Astrocyte (in vitro differentiated cells and primary cell): ENCODE measurements around the gene NR1H3. TPM values are rescaled to one million over a fixed set of nuclear protein-coding genes. Genes with fewer than 3 reads are reported as not detected.

Source experiments
- DNase-seq: peaks from one replicate; pipeline ENCODE4 v3.0.0-alpha.2; 2010; ENCODE audit warnings: low read depth
- FAIRE-seq: peaks from 2 replicates; lab custom pipeline; 2011; peaks lifted over from hg19 to GRCh38; lab: Jason Lieb, UNC
- H2AFZ ChIP-seq: 2 replicates; pipeline ENCODE4 v1.6.0; 2012; ENCODE audit warnings: low read depth, low read length, inconsistent platforms
- H3K27ac ChIP-seq: 2 replicates; pipeline ENCODE4 v1.5.1; 2011; ENCODE audit warnings: low read depth, low read length, inconsistent platforms
- H3K27me3 ChIP-seq: 2 replicates; pipeline ENCODE4 v1.6.0; 2011; ENCODE audit warnings: low read length, inconsistent platforms; ENCODE audit not compliant: insufficient read depth
- H3K36me3 ChIP-seq: 2 replicates; pipeline ENCODE4 v1.5.1; 2011; ENCODE audit warnings: low read length, inconsistent platforms; ENCODE audit not compliant: insufficient read depth
- H3K4me1 ChIP-seq: 2 replicates; pipeline ENCODE4 v1.5.1; 2011; ENCODE audit warnings: low read length, inconsistent platforms; ENCODE audit not compliant: insufficient read depth
- H3K4me2 ChIP-seq: 2 replicates; pipeline ENCODE4 v1.6.0; 2012; ENCODE audit warnings: low read length, inconsistent platforms
- H3K4me3 ChIP-seq: 2 replicates; pipeline ENCODE4 v1.5.1; 2011; ENCODE audit warnings: low read depth, mild to moderate bottlenecking, low read length, inconsistent platforms; ENCODE audit not compliant: insufficient read depth
- H3K79me2 ChIP-seq: 2 replicates; pipeline ENCODE4 v1.6.0; 2012; ENCODE audit warnings: mild to moderate bottlenecking, low read length, inconsistent platforms; ENCODE audit not compliant: insufficient read depth
- H3K9ac ChIP-seq: 2 replicates; pipeline ENCODE4 v1.6.0; 2012; ENCODE audit warnings: mild to moderate bottlenecking, low read length, inconsistent platforms
- H3K9me3 ChIP-seq: 2 replicates; pipeline ENCODE4 v1.5.1; 2012; ENCODE audit warnings: low read depth, mild to moderate bottlenecking, low read length, inconsistent platforms; ENCODE audit not compliant: insufficient read depth
- H4K20me1 ChIP-seq: 2 replicates; pipeline ENCODE4 v1.6.0; 2012; ENCODE audit warnings: low read length, inconsistent platforms; ENCODE audit not compliant: insufficient read depth
- H3K27ac Mint-ChIP-seq: one replicate; pipeline ENCODE4 v1.8.0; 2021; ENCODE audit warnings: mild to moderate bottlenecking, mixed read lengths; ENCODE audit not compliant: unreplicated experiment
- H3K27me3 Mint-ChIP-seq: one replicate; pipeline ENCODE4 v1.8.0; 2021; ENCODE audit warnings: low read depth, mixed read lengths; ENCODE audit not compliant: unreplicated experiment
- H3K36me3 Mint-ChIP-seq: one replicate; pipeline ENCODE4 v1.8.0; 2021; ENCODE audit warnings: low read depth, mixed read lengths; ENCODE audit not compliant: unreplicated experiment
- H3K4me1 Mint-ChIP-seq: one replicate; pipeline ENCODE4 v1.8.0; 2021; ENCODE audit warnings: low read depth, mixed read lengths; ENCODE audit not compliant: unreplicated experiment
- H3K4me3 Mint-ChIP-seq: one replicate; pipeline ENCODE4 v1.8.0; 2021; ENCODE audit warnings: mild to moderate bottlenecking, moderate library complexity, mixed read lengths; ENCODE audit not compliant: unreplicated experiment
- H3K9me3 Mint-ChIP-seq: one replicate; pipeline ENCODE4 v1.8.0; 2021; ENCODE audit warnings: mild to moderate bottlenecking, mixed read lengths; ENCODE audit not compliant: unreplicated experiment
- EZH2 ChIP-seq: IDR thresholded peaks from 2 replicates; pipeline ENCODE4 v1.6.1; 2012; ENCODE audit warnings: mild to moderate bottlenecking, low read length, inconsistent platforms; ENCODE audit not compliant: insufficient read depth
- total RNA-seq: library from RNA; stranded (reverse); gene quantifications from 2 replicates; pipeline ENCODE4 v1.2.1, GENCODE V29; 2021
- TF ChIP-seq, protein P1 (sequence below): IDR thresholded peaks from 2 replicates; pipeline ENCODE4 v1.5.1; 2011; ENCODE audit warnings: low read depth, mild to moderate bottlenecking, inconsistent platforms, low read length, moderate library complexity; ENCODE audit not compliant: insufficient read depth

Gene NR1H3
- total RNA-seq, 1 donor from 2014 or later: 11.2 TPM

DNA sequence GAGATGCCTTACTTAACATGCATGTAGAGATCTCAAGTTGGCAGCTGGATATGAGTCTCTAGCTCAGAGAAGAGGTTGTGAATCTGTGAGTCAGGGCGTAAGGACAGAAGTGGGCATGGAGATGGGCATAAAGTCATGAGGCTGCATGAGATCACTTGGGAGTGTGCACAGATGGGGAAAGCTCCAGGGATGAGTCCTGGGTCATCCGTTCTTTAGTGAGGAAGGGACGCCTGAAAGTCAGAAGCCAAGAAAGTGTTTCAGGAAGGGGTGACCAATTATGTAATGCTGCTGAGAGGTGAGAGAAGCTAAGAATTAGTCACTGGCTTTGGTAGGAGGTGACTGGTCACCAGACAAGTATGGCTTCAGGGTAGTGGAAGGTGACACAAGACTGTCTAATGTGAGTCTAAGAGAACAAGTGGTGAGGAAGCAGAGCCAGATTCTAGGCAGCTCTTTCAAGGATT is 15.9 kb upstream of the NR1H3 start:
- Histone ChIP-seq H4K20me1 (peaks cover 4% of the 10 kb centered on the region), H3K4me3 (no peak overlapping the region), H3K79me2 (peaks cover 2% of the 10 kb centered on the region), H3K27me3 (no peaks in the 10 kb centered on the region), H3K9me3 (no peaks in the 10 kb centered on the region), H3K4me2 (no peak overlapping the region), H3K36me3 (peaks cover 22% of the 10 kb centered on the region), H3K4me1 (no peaks in the 10 kb centered on the region), H3K27ac (no peak overlapping the region), H2AFZ (no peak overlapping the region), H3K9ac (no peak overlapping the region)
- Mint-ChIP-seq H3K27ac (peak overlapping the region; percentile 2), H3K4me3 (no peak overlapping the region), H3K27me3 (no peaks in the 10 kb centered on the region), H3K4me1 (peaks cover 21% of the 10 kb centered on the region), H3K9me3 (peaks cover 3% of the 10 kb centered on the region), H3K36me3 (peaks cover 45% of the 10 kb centered on the region)
- TF ChIP-seq, protein P1, sequence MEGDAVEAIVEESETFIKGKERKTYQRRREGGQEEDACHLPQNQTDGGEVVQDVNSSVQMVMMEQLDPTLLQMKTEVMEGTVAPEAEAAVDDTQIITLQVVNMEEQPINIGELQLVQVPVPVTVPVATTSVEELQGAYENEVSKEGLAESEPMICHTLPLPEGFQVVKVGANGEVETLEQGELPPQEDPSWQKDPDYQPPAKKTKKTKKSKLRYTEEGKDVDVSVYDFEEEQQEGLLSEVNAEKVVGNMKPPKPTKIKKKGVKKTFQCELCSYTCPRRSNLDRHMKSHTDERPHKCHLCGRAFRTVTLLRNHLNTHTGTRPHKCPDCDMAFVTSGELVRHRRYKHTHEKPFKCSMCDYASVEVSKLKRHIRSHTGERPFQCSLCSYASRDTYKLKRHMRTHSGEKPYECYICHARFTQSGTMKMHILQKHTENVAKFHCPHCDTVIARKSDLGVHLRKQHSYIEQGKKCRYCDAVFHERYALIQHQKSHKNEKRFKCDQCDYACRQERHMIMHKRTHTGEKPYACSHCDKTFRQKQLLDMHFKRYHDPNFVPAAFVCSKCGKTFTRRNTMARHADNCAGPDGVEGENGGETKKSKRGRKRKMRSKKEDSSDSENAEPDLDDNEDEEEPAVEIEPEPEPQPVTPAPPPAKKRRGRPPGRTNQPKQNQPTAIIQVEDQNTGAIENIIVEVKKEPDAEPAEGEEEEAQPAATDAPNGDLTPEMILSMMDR: no peak
- TF ChIP-seq EZH2: no peak
- FAIRE-seq (no peak), DNase-seq (peak; percentile 12)

DNA sequence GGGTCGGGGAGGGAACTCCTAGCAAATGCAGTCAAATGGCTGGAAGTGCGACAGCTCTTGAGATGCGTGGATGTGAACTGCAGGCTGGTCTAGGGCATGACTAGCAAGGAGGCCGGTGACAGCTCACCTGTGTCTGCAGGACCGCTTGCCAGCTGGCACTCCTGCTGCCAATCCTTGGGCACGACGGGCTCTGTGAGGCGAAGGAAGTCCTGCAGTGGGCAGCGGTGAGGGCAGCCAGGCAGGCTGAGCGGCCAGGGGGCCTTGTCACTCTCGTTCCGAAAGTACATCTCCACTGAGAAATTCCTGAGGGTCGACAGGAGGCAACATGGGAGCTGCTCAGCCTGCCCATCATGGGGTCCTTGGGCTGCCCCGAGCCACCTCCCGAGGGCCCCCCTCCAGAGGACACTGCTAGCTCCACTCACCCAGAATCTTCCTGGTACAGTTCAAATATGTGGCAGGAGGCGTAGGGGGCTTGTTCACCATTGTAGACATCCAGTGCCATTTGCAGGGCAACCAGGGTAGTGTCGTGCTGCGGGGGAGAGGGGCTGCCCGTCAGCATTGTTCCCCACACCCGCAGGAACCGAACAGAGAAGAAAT is 15.1 kb upstream of the NR1H3 start:
- TF ChIP-seq EZH2: no peak
- TF ChIP-seq, protein P1: no peak
- Histone ChIP-seq H4K20me1 (peaks cover 4% of the 10 kb centered on the region), H3K27ac (no peak overlapping the region)

DNA sequence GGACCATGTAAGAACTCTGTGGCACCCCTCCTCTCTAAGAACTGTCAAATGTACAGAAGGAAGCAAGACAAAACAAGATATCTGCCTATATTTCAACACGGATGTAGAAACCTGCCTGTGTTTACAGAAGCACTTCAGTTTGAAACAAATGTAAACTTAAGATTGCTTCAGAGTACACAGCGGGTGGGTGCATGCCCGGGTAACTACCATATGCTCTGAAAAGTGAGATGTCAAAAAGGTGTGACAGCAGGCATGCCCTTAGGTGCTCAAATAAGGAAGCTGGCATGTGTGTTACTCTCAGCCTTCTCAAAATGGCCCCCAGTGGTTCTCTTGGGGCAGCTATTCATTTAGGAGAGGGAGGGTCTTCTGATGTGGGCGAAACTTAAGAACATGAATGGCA is 14.3 kb upstream of the NR1H3 start:
- H3K4me1 ChIP-seq: peaks cover 5% of the 10 kb centered on the region
- peaks cover 19% of the 10 kb centered on the region for H3K36me3 ChIP-seq
- H3K79me2 ChIP-seq: peaks cover 17% of the 10 kb centered on the region
- H2AFZ ChIP-seq: no peak overlapping the region
- no peak overlapping the region for H3K9ac ChIP-seq
- no peak overlapping the region for H3K4me2 ChIP-seq
- H3K36me3 Mint-ChIP-seq: peaks cover 39% of the 10 kb centered on the region
- DNase-seq (no peak), FAIRE-seq (no peak)
- peaks cover 22% of the 10 kb centered on the region for H3K4me1 Mint-ChIP-seq
- H3K4me3 ChIP-seq: no peak overlapping the region
- no peak overlapping the region for H3K4me3 Mint-ChIP-seq
- H3K27me3 Mint-ChIP-seq: no peaks in the 10 kb centered on the region
- H3K27ac ChIP-seq: no peak overlapping the region
- peaks cover 3% of the 10 kb centered on the region for H3K9me3 Mint-ChIP-seq
- H3K27ac Mint-ChIP-seq: no peak overlapping the region
- H4K20me1 ChIP-seq: peaks cover 4% of the 10 kb centered on the region
- H3K27me3 ChIP-seq: no peaks in the 10 kb centered on the region
- TF ChIP-seq EZH2: no peak
- TF ChIP-seq, protein P1: no peak
- H3K9me3 ChIP-seq: no peaks in the 10 kb centered on the region

More for the DNA sequence above, 15.1 kb upstream of the NR1H3 start:
- no peaks in the 10 kb centered on the region for H3K27me3 ChIP-seq
- H3K4me3 ChIP-seq: no peak overlapping the region
- no peak overlapping the region for H3K27ac Mint-ChIP-seq
- peaks cover 3% of the 10 kb centered on the region for H3K9me3 Mint-ChIP-seq
- no peak overlapping the region for H2AFZ ChIP-seq
- peaks cover under 1% of the 10 kb centered on the region for H3K4me1 ChIP-seq
- H3K36me3 ChIP-seq: peaks cover 21% of the 10 kb centered on the region
- H3K4me2 ChIP-seq: no peak overlapping the region
- DNase-seq (no peak), FAIRE-seq (no peak)
- H3K36me3 Mint-ChIP-seq: peaks cover 41% of the 10 kb centered on the region
- peaks cover 19% of the 10 kb centered on the region for H3K4me1 Mint-ChIP-seq
- no peaks in the 10 kb centered on the region for H3K27me3 Mint-ChIP-seq
- H3K9me3 ChIP-seq: no peaks in the 10 kb centered on the region
- H3K4me3 Mint-ChIP-seq: no peak overlapping the region
- H3K9ac ChIP-seq: no peak overlapping the region
- peaks cover 9% of the 10 kb centered on the region for H3K79me2 ChIP-seq
